Measurements from ENCODE around the gene NT5C1A. TPM values are rescaled to one million over a fixed set of nuclear protein-coding genes. Genes with fewer than 3 reads are reported as not detected.
A peak's percentile ranks its signal among the peaks of the same experiment; 100 is the strongest.

The NT5C1A gene
- polyA plus RNA-seq, 2 of the 4 experiments (the other 2 are of a cell fraction) = not detected

GRCh38 chr1:39657923-39658485, 13.9 kb downstream of the NT5C1A start:
- Histone ChIP-seq H3K4me1 (no peaks in the 10 kb centered on the region), H3K4me2 (peak overlapping the region; percentile 38; the same call in 2 of the 3 replicates), H3K27ac (peak overlapping the region in 1 of 2 experiments; percentile 34; a peak in 1 of 6 replicates), H3K9me3 (no peaks in the 10 kb centered on the region), H3K4me3 (no peak overlapping the region)
- ChIA-PET CTCF (interaction anchor here (0.5 to 10.0 kb wide), 20 partner anchors 11 to 239 kb away, joined by 3 to 143 read pairs (median 4); partner anchors contain the start of gene NT5C1A), POLR2A (interaction anchor here (1.2 kb wide), 1 partner anchor 81 kb away, joined by 5 read pairs; the partner anchor contains the start of gene PPIE)
- 30% methylated on average over 4 of the region's 6 CpGs for WGBS (ENCODE audit: missing lambda C conversion rate)
- peak; percentile 28 to 75 for DNase-seq (ENCODE audit: low read depth in 1 of 2, low spot score in 1 of 2)
- ATAC-seq = peak; percentile 64 to 88; a peak in 5 of 6 replicates
- TF ChIP-seq FOSB (CRISPR knock-in tag; IDR thresholded peaks at IDR 0.05) = no peak
- TF ChIP-seq BHLHE40 (IDR thresholded peaks at IDR 0.05; ENCODE audit: low read depth, low read length) = no peak
- TF ChIP-seq, protein P1, sequence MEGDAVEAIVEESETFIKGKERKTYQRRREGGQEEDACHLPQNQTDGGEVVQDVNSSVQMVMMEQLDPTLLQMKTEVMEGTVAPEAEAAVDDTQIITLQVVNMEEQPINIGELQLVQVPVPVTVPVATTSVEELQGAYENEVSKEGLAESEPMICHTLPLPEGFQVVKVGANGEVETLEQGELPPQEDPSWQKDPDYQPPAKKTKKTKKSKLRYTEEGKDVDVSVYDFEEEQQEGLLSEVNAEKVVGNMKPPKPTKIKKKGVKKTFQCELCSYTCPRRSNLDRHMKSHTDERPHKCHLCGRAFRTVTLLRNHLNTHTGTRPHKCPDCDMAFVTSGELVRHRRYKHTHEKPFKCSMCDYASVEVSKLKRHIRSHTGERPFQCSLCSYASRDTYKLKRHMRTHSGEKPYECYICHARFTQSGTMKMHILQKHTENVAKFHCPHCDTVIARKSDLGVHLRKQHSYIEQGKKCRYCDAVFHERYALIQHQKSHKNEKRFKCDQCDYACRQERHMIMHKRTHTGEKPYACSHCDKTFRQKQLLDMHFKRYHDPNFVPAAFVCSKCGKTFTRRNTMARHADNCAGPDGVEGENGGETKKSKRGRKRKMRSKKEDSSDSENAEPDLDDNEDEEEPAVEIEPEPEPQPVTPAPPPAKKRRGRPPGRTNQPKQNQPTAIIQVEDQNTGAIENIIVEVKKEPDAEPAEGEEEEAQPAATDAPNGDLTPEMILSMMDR (IDR thresholded peaks at IDR 0.05) = peak; percentile 45
- peak in 1 of 2 experiments; percentile 39; a peak in 3 of 5 replicates for TF ChIP-seq RAD21 (conservative IDR thresholded peaks at IDR 0.05 in 1 of 2, IDR thresholded peaks at IDR 0.05 in 1 of 2)
- TF ChIP-seq CHD4 (IDR thresholded peaks at IDR 0.05; ENCODE audit: borderline replicate concordance) = no peak
- no peak for TF ChIP-seq MAFK (IDR thresholded peaks at IDR 0.05; ENCODE audit: partially characterized antibody)
- no peak for FAIRE-seq

GRCh38 chr1:39657402-39657801, 14.5 kb downstream of the NT5C1A start:
- ChIA-PET POLR2A (no interaction called here), CTCF (interaction anchor here (0.9 to 10.0 kb wide), 17 partner anchors 10 to 118 kb away, joined by 3 to 143 read pairs (median 4); partner anchors contain the start of gene NT5C1A)
- H3K4me3 ChIP-seq = no peak overlapping the region
- H3K4me1 ChIP-seq = no peaks in the 10 kb centered on the region
- no peak overlapping the region for H3K27ac ChIP-seq
- WGBS (ENCODE audit: missing lambda C conversion rate) = 88% methylated on average over 3 of the region's 3 CpGs
- no peak for ATAC-seq
- H3K9me3 ChIP-seq = no peaks in the 10 kb centered on the region
- H3K4me2 ChIP-seq = no peak overlapping the region
- TF ChIP-seq HOXB5 (CRISPR knock-in tag; IDR thresholded peaks at IDR 0.05) (no peak), PBX3 (IDR thresholded peaks at IDR 0.05) (no peak), FOXS1 (CRISPR knock-in tag; IDR thresholded peaks at IDR 0.05) (no peak), FOSL2 (IDR thresholded peaks at IDR 0.05) (no peak), FOSL2 (CRISPR knock-in tag; IDR thresholded peaks at IDR 0.05) (no peak), RNF2 (IDR thresholded peaks at IDR 0.05; ENCODE audit: borderline replicate concordance, low read depth) (no peak), NR3C1 (IDR thresholded peaks at IDR 0.05) (no peak), SMC3 (IDR thresholded peaks at IDR 0.05) (no peak), HDAC2 (IDR thresholded peaks at IDR 0.05) (no peak), KDM1A (IDR thresholded peaks at IDR 0.05; ENCODE audit: low read depth) (no peak), TFCP2L1 (CRISPR knock-in tag; IDR thresholded peaks at IDR 0.05) (no peak), ZC3H11A (IDR thresholded peaks at IDR 0.05) (no peak)
- TF ChIP-seq, protein P2, sequence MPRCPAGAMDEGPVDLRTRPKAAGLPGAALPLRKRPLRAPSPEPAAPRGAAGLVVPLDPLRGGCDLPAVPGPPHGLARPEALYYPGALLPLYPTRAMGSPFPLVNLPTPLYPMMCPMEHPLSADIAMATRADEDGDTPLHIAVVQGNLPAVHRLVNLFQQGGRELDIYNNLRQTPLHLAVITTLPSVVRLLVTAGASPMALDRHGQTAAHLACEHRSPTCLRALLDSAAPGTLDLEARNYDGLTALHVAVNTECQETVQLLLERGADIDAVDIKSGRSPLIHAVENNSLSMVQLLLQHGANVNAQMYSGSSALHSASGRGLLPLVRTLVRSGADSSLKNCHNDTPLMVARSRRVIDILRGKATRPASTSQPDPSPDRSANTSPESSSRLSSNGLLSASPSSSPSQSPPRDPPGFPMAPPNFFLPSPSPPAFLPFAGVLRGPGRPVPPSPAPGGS (IDR thresholded peaks at IDR 0.05) = no peak
- FAIRE-seq = no peak
- DNase-seq (ENCODE audit: low read depth in 1 of 2, low spot score in 1 of 2) = no peak

DNA sequence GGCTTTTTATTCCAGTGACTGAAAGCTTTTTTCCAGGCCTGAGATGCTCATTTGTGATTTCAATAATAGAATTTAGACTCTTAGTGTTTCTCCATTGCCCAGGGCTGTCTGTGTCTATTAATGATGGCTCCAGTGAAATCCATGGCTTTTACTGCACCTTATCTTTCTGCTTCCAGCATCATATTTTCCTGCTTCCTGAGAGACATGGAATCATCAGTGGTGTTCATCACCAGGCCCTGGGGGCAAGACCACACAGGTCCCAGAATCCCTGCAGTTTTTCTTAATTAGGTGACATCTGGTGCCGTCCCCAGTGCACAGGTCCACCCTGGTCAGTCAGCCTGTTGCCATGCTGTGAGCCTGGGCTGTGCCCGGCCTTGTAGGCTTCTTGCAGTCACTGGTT, 15.5 kb downstream of the NT5C1A start:
- Histone ChIP-seq H3K4me1 (no peaks in the 10 kb centered on the region), H3K4me3 (no peak overlapping the region), H3K4me2 (no peak overlapping the region), H3K9me3 (no peaks in the 10 kb centered on the region), H3K27ac (no peak overlapping the region)
- FAIRE-seq (no peak), DNase-seq (ENCODE audit: low read depth in 1 of 2, low spot score in 1 of 2) (no peak), ATAC-seq (no peak)
- CTCF ChIA-PET = interaction anchor here (2.2 to 10.0 kb wide), 2 partner anchors 13 to 16 kb away, joined by 7 to 143 read pairs; partner anchors contain the start of gene NT5C1A
- TF ChIP-seq HEYL (CRISPR knock-in tag; IDR thresholded peaks at IDR 0.05) = no peak
- TF ChIP-seq, protein P2 (IDR thresholded peaks at IDR 0.05) = no peak
- TF ChIP-seq SREBF2 (IDR thresholded peaks at IDR 0.05) = no peak
- POLR2A ChIA-PET = no interaction called here
- WGBS (ENCODE audit: missing lambda C conversion rate) = 0% methylated on average over 1 of the region's 2 CpGs
